ENCODE data around the gene NPAS3.

NPAS3 gene

GRCh38 chr14:33576014-33576413 lies 637.3 kb downstream of the NPAS3 start:
- Histone ChIP-seq H3K4me2 (ENCODE audit: low read length) (no peak overlapping the region), H3K18ac (ENCODE audit: low read length) (no peak overlapping the region), H3K27me3 (ENCODE audit: insufficient read depth, low read length) (no peaks in the 10 kb centered on the region), H2BK120ac (ENCODE audit: insufficient read depth, low read length, poor library complexity) (no peak overlapping the region), H2BK5ac (ENCODE audit: low read depth, low read length, poor library complexity) (no peak overlapping the region), H3K4me1 (ENCODE audit: control insufficient read depth in 1 of 2, insufficient read depth in 2 of 2, low read length in 2 of 2) (no peaks in the 10 kb centered on the region), H4K8ac (ENCODE audit: low read depth, low read length) (no peak overlapping the region), H3K4ac (ENCODE audit: low read depth, low read length) (no peak overlapping the region), H4K12ac (ENCODE audit: low read depth, low read length) (no peak overlapping the region), H3K23ac (ENCODE audit: low read length) (no peak overlapping the region), H3K14ac (ENCODE audit: low read length) (no peak overlapping the region), H3K9ac (ENCODE audit: low read length) (no peak overlapping the region), H3K9me3 (ENCODE audit: insufficient read depth, low read depth, low read length) (no peaks in the 10 kb centered on the region), H2BK12ac (ENCODE audit: low read length) (no peak overlapping the region), H2AFZ (ENCODE audit: insufficient read depth, low read length, poor library complexity) (no peak overlapping the region), H3K36me3 (ENCODE audit: control insufficient read depth in 1 of 2, insufficient read depth in 2 of 2, low read length in 2 of 2) (no peaks in the 10 kb centered on the region), H3K79me1 (ENCODE audit: low read length) (no peaks in the 10 kb centered on the region), H4K91ac (ENCODE audit: low read depth, low read length) (no peak overlapping the region), H3K27ac (ENCODE audit: low read depth, low read length) (no peak overlapping the region), H3K79me2 (ENCODE audit: control insufficient read depth, insufficient read depth, low read length, poor library complexity) (no peaks in the 10 kb centered on the region), H2AK5ac (ENCODE audit: low read length) (no peak overlapping the region), H3K4me3 (ENCODE audit: low read depth, low read length) (no peak overlapping the region)
- WGBS (ENCODE audit: extremely low coverage, insufficient coverage, insufficient read length), result no CpG with 5 or more reads among the region's 7 CpGs
- no peak for DNase-seq

GRCh38 chr14:33578461-33579216 lies 640.0 kb downstream of the NPAS3 start:
- Histone ChIP-seq H2BK5ac (ENCODE audit: low read depth, low read length, poor library complexity) (no peak overlapping the region), H4K91ac (ENCODE audit: low read depth, low read length) (no peak overlapping the region), H3K79me2 (ENCODE audit: control insufficient read depth, insufficient read depth, low read length, poor library complexity) (no peaks in the 10 kb centered on the region), H3K18ac (ENCODE audit: low read length) (no peak overlapping the region), H3K4me1 (ENCODE audit: control insufficient read depth in 1 of 2, insufficient read depth in 2 of 2, low read length in 2 of 2) (no peaks in the 10 kb centered on the region), H2AK5ac (ENCODE audit: low read length) (no peak overlapping the region), H3K9me3 (ENCODE audit: insufficient read depth, low read depth, low read length) (no peaks in the 10 kb centered on the region), H2AFZ (ENCODE audit: insufficient read depth, low read length, poor library complexity) (no peak overlapping the region), H3K36me3 (ENCODE audit: control insufficient read depth in 1 of 2, insufficient read depth in 2 of 2, low read length in 2 of 2) (no peaks in the 10 kb centered on the region), H2BK12ac (ENCODE audit: low read length) (no peak overlapping the region), H2BK120ac (ENCODE audit: insufficient read depth, low read length, poor library complexity) (no peak overlapping the region), H3K14ac (ENCODE audit: low read length) (no peak overlapping the region), H3K23ac (ENCODE audit: low read length) (no peak overlapping the region), H3K79me1 (ENCODE audit: low read length) (no peaks in the 10 kb centered on the region), H3K27me3 (ENCODE audit: insufficient read depth, low read length) (no peaks in the 10 kb centered on the region), H3K27ac (ENCODE audit: low read depth, low read length) (no peak overlapping the region), H4K12ac (ENCODE audit: low read depth, low read length) (no peak overlapping the region), H3K4me3 (ENCODE audit: low read depth, low read length) (no peak overlapping the region), H3K4ac (ENCODE audit: low read depth, low read length) (no peak overlapping the region), H4K8ac (ENCODE audit: low read depth, low read length) (no peak overlapping the region), H3K4me2 (ENCODE audit: low read length) (no peak overlapping the region), H3K9ac (ENCODE audit: low read length) (no peak overlapping the region)
- WGBS (ENCODE audit: extremely low coverage, insufficient coverage, insufficient read length), result no CpG with 5 or more reads among the region's 3 CpGs
- DNase-seq, result no peak

- WGBS (ENCODE audit: extremely low coverage, insufficient coverage, insufficient read length), result no CpG with 5 or more reads among the region's 9 CpGs
- H3K9ac ChIP-seq (ENCODE audit: low read length), result no peak overlapping the region
These were observed 641.6 kb downstream of the NPAS3 start for GRCh38 chr14:33580231-33580749.

GRCh38 chr14:33580841-33581240 lies 642.2 kb downstream of the NPAS3 start:
- no peaks in the 10 kb centered on the region for H3K27me3 ChIP-seq (ENCODE audit: insufficient read depth, low read length)
- no peak overlapping the region for H2BK120ac ChIP-seq (ENCODE audit: insufficient read depth, low read length, poor library complexity)
- DNase-seq, result no peak
- no peak overlapping the region for H3K4me2 ChIP-seq (ENCODE audit: low read length)
- H3K4me1 ChIP-seq (ENCODE audit: control insufficient read depth in 1 of 2, insufficient read depth in 2 of 2, low read length in 2 of 2), result no peaks in the 10 kb centered on the region
- WGBS (ENCODE audit: extremely low coverage, insufficient coverage, insufficient read length), result no CpG with 5 or more reads among the region's 2 CpGs
- H3K36me3 ChIP-seq (ENCODE audit: control insufficient read depth in 1 of 2, insufficient read depth in 2 of 2, low read length in 2 of 2), result no peaks in the 10 kb centered on the region
- no peaks in the 10 kb centered on the region for H3K9me3 ChIP-seq (ENCODE audit: insufficient read depth, low read depth, low read length)
- H4K12ac ChIP-seq (ENCODE audit: low read depth, low read length), result no peak overlapping the region
- no peak overlapping the region for H3K4me3 ChIP-seq (ENCODE audit: low read depth, low read length)
- no peak overlapping the region for H2AK5ac ChIP-seq (ENCODE audit: low read length)
- no peak overlapping the region for H2AFZ ChIP-seq (ENCODE audit: insufficient read depth, low read length, poor library complexity)
- no peak overlapping the region for H3K14ac ChIP-seq (ENCODE audit: low read length)
- no peak overlapping the region for H4K91ac ChIP-seq (ENCODE audit: low read depth, low read length)
- H3K18ac ChIP-seq (ENCODE audit: low read length), result no peak overlapping the region
- H3K23ac ChIP-seq (ENCODE audit: low read length), result no peak overlapping the region
- H4K8ac ChIP-seq (ENCODE audit: low read depth, low read length), result no peak overlapping the region
- H3K79me1 ChIP-seq (ENCODE audit: low read length), result no peaks in the 10 kb centered on the region
- H3K4ac ChIP-seq (ENCODE audit: low read depth, low read length), result no peak overlapping the region
- H2BK12ac ChIP-seq (ENCODE audit: low read length), result no peak overlapping the region
- no peak overlapping the region for H3K27ac ChIP-seq (ENCODE audit: low read depth, low read length)
- H2BK5ac ChIP-seq (ENCODE audit: low read depth, low read length, poor library complexity), result no peak overlapping the region
- no peaks in the 10 kb centered on the region for H3K79me2 ChIP-seq (ENCODE audit: control insufficient read depth, insufficient read depth, low read length, poor library complexity)
- no peak overlapping the region for H3K9ac ChIP-seq (ENCODE audit: low read length)

More at GRCh38 chr14:33580231-33580749, 641.6 kb downstream of the NPAS3 start:
- H2AK5ac ChIP-seq (ENCODE audit: low read length), result no peak overlapping the region
- H3K23ac ChIP-seq (ENCODE audit: low read length), result no peak overlapping the region
- no peak overlapping the region for H3K4me2 ChIP-seq (ENCODE audit: low read length)
- H2AFZ ChIP-seq (ENCODE audit: insufficient read depth, low read length, poor library complexity), result no peak overlapping the region
- H2BK12ac ChIP-seq (ENCODE audit: low read length), result no peak overlapping the region
- no peak overlapping the region for H3K4me3 ChIP-seq (ENCODE audit: low read depth, low read length)
- no peak overlapping the region for H3K18ac ChIP-seq (ENCODE audit: low read length)
- H2BK120ac ChIP-seq (ENCODE audit: insufficient read depth, low read length, poor library complexity), result no peak overlapping the region
- H2BK5ac ChIP-seq (ENCODE audit: low read depth, low read length, poor library complexity), result no peak overlapping the region
- H3K14ac ChIP-seq (ENCODE audit: low read length), result no peak overlapping the region
- no peaks in the 10 kb centered on the region for H3K9me3 ChIP-seq (ENCODE audit: insufficient read depth, low read depth, low read length)
- H3K27me3 ChIP-seq (ENCODE audit: insufficient read depth, low read length), result no peaks in the 10 kb centered on the region
- no peak for DNase-seq
- H3K36me3 ChIP-seq (ENCODE audit: control insufficient read depth in 1 of 2, insufficient read depth in 2 of 2, low read length in 2 of 2), result no peaks in the 10 kb centered on the region
- H3K79me1 ChIP-seq (ENCODE audit: low read length), result no peaks in the 10 kb centered on the region
- no peak overlapping the region for H4K91ac ChIP-seq (ENCODE audit: low read depth, low read length)
- no peak overlapping the region for H3K27ac ChIP-seq (ENCODE audit: low read depth, low read length)
- H3K4me1 ChIP-seq (ENCODE audit: control insufficient read depth in 1 of 2, insufficient read depth in 2 of 2, low read length in 2 of 2), result no peaks in the 10 kb centered on the region
- no peak overlapping the region for H3K4ac ChIP-seq (ENCODE audit: low read depth, low read length)
- no peaks in the 10 kb centered on the region for H3K79me2 ChIP-seq (ENCODE audit: control insufficient read depth, insufficient read depth, low read length, poor library complexity)
- no peak overlapping the region for H4K8ac ChIP-seq (ENCODE audit: low read depth, low read length)
- H4K12ac ChIP-seq (ENCODE audit: low read depth, low read length), result no peak overlapping the region

All from trophoblast cell (in vitro differentiated cells and primary cell).